Mammary epithelial cell (primary cell): ENCODE results near the gene IQSEC3.

ENCODE experiments used
- CTCF ChIP-seq, 2 donors: IDR thresholded peaks in 1 of 2; conservative IDR thresholded peaks in 1 of 2; 2 replicates each; pipeline ENCODE4 v1.5.1; 2011 to 2012; ENCODE audit warnings: inconsistent platforms in 2 of 2, low read length in 2 of 2, mild to moderate bottlenecking in 2 of 2, control low read depth in 1 of 2, low read depth in 1 of 2; ENCODE audit not compliant: insufficient read depth in 1 of 2; ENCODE audit errors: extremely low read depth in 1 of 2
- EZH2 ChIP-seq: IDR thresholded peaks from 2 replicates; pipeline ENCODE4 v1.6.1; 2012; ENCODE audit warnings: low read length, inconsistent platforms, borderline replicate concordance

DNA sequence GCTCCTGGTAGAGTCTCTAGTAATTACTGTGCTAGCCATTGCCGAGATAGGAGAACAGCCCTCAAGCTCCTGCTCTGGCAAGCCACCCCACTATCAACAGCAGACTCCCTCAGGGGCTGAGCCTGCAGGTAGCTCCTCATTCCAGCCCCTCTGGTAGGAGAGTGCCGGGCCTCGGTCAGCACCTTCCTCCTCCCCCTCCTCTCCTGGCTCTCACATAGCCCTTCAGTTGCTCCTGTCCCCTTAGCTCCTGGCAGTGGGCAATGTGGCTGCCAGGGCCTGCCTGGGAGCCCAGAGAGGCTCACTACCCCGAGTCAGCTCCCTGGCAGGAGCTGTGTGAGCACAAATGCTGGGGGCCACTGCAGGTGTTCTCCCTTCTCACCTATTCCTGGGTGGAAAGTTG lies 52.0 kb downstream of the IQSEC3 start:
- TF ChIP-seq CTCF (conservative IDR thresholded peaks at IDR 0.05 in 1 of 2, IDR thresholded peaks at IDR 0.05 in 1 of 2; ENCODE audit: extremely low read depth in 1 of 2, insufficient read depth in 1 of 2, low read depth in 1 of 2, low read length in 2 of 2) (no peak), EZH2 (no peak)
